ENCODE results near the gene ARMH3.

The ARMH3 gene

GRCh38 chr10:101935431-101935830 is 120.5 kb downstream of the ARMH3 start:
- no peak for DNase-seq

- no peak for DNase-seq
These were observed 121.2 kb downstream of the ARMH3 start for GRCh38 chr10:101934686-101935305.

GRCh38 chr10:101933976-101934375 is 122.0 kb downstream of the ARMH3 start:
- DNase-seq = no peak

- DNase-seq = no peak
These were observed 123.8 kb downstream of the ARMH3 start for GRCh38 chr10:101932183-101932582.

GRCh38 chr10:101925027-101925426 is 130.9 kb downstream of the ARMH3 start:
- DNase-seq = no peak

DNA sequence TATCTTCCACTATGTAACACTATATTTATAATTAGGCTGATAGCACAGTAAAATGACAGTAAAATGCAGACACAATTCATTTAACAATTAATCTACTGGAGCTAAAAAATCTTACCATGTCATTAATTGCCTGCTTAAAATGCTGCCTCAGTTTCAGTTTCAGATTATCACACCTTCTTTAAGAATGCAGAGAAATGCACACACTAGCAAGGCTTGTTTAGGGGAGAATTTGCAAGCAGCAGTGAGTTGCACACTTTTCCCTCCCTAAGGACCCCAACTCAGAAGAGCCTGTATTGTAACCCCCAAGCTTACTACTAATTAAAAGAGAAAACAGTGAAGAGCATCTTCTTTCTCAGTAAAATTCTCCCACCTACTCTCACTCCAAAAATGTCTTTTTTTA is 132.7 kb downstream of the ARMH3 start:
- no peak for DNase-seq

DNA sequence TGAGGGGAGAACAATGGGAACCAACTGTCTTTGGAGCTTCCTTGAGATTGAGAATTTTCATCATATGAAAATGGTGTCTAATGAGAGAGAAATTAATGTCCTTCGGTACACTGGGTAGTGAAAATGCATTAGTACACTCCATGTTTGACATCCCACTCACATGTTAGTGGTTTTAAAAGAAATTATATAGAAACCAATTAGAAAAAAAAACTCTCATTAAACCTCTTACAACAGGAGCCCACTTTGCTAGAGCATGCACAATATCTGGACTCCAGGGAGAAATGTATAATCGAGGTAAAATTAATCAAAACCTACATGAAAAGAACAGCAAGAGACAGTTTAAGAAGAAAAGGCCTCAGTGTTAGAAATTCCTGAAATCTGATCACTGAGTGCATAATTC is 133.1 kb downstream of the ARMH3 start:
- DNase-seq = no peak

GRCh38 chr10:101920546-101920945 is 135.4 kb downstream of the ARMH3 start:
- no peak for DNase-seq

- DNase-seq = no peak
These were observed 136.8 kb downstream of the ARMH3 start for GRCh38 chr10:101919026-101919770.

- DNase-seq = no peak
These were observed 143.3 kb downstream of the ARMH3 start for GRCh38 chr10:101912561-101913179.

- DNase-seq = no peak
These were observed 149.3 kb downstream of the ARMH3 start for GRCh38 chr10:101906586-101907183.

DNA sequence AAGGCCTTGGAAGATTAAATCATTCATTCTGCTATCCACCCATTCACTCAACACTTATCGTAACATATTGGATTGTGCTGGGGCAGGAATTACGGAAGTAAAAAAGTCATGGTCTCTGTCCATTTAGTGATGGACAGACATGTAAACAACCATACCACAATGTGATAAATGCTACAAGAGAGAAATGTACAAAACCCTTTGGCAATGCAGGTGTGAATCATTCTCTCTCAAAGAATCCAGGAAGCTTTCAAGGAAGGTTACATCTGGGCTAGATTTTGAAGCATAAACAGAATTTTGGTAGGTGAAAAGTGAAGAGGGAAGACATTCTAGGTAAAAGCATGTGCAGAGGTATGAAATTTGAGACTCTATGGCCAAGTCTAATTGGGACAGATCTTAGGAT is 150.7 kb downstream of the ARMH3 start:
- no peak for DNase-seq

DNA sequence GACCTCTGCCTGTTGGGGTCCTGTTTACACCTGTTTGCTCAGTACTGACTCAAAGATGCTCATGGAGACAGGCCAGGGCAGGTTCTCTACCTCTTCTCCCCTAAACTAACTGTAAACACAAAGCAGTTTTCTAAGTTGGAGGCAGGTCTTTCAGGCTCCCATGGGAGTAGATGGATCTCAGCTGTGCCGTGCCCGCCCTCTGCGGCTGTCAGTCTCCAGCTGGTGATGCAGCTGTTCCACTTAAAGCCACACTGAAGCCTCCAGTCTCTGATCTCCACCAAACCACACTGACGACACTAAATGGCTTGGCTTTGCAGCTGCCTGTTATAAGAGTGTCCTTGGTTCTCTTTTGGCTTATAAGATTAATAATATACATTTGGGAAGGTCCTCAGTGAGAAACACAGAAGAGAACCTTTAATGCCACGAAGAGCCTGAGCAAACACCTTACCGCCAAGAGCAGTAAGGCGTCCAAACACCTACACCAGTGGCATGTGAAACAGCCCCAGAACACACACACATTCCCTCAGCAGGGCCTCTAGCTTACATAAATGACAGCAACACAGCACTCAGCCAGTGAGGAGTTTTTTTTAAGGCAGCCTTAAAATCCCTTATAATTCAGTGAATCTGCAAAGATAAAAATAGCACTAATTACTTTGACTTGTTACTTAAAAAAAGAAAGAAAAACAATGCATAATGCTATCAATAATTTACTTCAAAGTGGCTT is 152.0 kb downstream of the ARMH3 start:
- DNase-seq = peak; percentile 4 to 16

DNA sequence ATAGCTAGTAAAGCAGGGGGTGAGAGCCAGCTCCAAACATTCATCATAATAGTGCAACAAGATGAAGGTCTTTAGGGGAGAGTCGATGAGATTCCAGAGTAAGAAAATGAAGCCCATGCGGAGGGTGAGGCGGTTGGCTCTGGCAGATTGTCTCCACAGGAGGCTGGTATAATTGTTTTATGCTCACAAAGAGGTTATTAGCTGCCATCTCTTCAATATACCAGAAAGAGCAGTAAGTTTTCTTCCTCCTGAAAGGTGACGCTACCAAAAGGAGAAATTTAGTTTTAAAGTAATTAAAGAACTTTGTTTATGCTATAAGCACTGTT is 153.2 kb downstream of the ARMH3 start:
- DNase-seq = no peak

DNA sequence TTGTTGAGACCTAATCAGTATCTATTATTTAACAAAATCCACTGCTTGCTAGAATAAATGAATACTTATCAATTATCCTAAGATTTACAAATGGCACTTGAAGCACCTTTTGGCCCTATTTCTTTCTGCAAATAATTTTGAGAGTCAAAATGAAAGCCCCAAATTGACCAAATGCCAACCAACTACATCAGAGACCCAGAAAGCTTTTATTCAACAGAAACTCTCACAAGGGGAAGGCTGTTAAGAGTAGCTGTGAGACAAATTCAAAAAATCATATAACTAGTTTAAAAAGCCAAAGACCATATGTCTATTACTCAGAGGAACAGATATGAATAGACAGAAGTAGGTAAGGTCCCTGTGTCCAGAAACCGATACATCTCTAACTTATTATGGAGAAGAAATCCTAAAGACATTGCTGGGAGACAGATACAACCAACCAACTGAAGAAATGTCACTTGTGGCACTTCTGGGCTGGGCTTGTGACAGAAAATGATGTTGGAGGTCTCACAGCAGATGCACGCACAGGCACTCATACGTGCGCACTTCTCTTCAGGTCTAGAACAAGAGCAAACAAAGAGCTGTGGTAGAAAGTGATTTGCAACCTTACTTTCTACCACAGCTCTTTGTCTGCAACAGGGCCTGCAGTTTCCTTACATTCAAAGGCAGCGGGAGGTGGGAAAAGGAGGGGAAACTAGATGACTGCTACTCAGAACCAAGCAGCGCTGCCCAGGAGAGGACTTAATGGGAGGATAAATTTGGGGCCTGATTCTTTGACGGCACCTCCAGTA is 153.7 kb downstream of the ARMH3 start:
- DNase-seq = no peak

DNA sequence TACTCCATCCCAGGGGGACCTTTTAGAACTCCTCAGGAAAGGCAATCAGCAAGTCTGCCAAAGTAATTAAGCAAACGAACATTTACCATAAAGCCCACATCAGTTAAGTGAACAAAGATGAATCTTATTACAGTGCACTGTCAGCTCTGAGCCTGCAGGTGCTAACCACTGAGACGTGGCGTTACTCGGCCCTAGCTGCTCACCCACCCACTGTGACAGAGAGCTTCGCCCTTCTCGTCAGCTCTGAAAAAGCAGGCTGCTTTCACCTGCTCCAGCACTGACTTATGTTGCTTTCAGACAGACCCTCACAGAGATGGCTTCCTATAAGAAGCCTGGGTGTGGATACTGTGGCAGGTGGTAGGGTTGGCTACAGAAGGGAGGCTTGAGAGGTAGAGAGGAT is 154.6 kb downstream of the ARMH3 start:
- no peak for DNase-seq

- DNase-seq = no peak
These were observed 158.3 kb downstream of the ARMH3 start for GRCh38 chr10:101897633-101898032.

DNA sequence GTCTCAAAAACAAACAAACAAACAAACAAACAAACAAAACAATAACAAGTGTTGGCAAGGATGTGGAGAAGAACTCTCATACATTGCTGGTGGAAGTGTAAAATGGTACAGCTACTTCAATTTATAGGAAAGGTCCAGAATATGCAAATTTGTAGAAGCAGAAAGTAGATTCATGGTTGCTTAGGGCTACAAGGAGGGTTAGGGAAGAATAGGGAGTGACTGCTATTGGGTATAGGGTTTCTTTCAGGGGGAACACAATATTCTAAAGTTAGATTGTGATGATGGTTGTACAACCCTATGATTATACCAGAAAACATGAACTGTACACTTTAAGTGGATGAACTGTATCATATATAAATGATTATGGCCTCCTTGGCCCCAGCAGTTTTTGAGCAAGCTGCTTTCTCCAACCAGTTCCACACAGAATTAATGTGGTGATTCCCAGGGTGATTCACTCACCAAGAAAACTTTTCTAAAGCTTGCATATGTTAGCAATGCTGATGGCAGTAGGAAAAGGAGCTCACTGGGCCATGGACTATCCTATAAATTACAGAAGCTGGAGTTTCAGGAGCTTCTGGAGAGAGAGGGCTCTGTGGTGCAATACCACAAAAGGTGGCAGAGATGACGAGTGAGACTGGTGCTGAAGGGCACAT is 159.6 kb downstream of the ARMH3 start:
- no peak for DNase-seq

GRCh38 chr10:101895781-101896180 is 160.2 kb downstream of the ARMH3 start:
- DNase-seq = no peak

- DNase-seq = no peak
These were observed 161.2 kb downstream of the ARMH3 start for GRCh38 chr10:101894742-101895141.

GRCh38 chr10:101894266-101894665 is 161.7 kb downstream of the ARMH3 start:
- DNase-seq = no peak

Measured in hippocampal formation (tissue), 2 donors.